ENCODE measurements around the gene PLAU.

DNA sequence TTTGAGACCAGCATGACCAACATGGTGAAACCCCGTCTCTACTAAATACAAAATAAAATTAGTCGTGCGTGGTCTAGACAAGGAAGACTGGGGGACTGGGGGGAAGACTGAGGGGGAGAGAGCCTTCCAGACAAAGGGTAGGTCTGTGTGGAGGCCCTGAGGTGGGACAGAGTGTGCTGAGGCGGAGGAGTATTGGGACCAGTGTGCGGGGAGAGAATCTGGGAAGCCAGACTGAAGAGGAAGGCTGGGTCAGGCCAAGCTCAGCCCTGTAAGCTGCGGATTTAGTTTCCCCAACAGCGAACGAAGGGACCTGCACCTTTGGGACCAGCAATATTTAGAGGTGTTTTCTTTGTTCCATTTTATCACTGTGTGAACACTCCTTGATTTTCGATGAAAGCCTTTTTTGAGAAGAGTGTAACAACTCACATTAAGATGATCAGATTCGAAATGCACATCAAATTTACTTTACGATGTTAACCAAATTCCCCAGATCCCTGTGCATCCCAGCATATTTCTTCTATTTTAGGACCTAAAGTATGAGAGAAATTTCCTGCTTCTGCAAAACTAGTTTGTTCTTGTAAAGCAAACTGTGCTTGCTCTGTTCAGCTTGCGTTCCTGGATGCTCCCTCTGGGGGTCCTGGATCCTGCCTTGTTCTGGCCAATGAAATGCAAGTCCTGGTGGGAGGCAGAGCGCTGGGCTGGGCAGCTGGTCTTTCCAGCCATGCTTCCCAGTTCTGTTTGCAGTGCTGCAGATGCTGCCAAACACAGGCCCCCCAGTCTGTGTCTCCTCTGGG lies 39.4 kb downstream of the PLAU start:
- TF ChIP-seq, protein P1, sequence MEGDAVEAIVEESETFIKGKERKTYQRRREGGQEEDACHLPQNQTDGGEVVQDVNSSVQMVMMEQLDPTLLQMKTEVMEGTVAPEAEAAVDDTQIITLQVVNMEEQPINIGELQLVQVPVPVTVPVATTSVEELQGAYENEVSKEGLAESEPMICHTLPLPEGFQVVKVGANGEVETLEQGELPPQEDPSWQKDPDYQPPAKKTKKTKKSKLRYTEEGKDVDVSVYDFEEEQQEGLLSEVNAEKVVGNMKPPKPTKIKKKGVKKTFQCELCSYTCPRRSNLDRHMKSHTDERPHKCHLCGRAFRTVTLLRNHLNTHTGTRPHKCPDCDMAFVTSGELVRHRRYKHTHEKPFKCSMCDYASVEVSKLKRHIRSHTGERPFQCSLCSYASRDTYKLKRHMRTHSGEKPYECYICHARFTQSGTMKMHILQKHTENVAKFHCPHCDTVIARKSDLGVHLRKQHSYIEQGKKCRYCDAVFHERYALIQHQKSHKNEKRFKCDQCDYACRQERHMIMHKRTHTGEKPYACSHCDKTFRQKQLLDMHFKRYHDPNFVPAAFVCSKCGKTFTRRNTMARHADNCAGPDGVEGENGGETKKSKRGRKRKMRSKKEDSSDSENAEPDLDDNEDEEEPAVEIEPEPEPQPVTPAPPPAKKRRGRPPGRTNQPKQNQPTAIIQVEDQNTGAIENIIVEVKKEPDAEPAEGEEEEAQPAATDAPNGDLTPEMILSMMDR (conservative IDR thresholded peaks at IDR 0.05; ENCODE audit: low read depth, low read length): no peak
- TF ChIP-seq CHD1 (IDR thresholded peaks at IDR 0.05; ENCODE audit: low read depth, low read length) (no peak), POLR2A (IDR thresholded peaks at IDR 0.05; ENCODE audit: low read depth, low read length) (no peak), CEBPB (IDR thresholded peaks at IDR 0.05; ENCODE audit: low read depth, low read length) (no peak), FOS (IDR thresholded peaks at IDR 0.05; ENCODE audit: low read depth, low read length) (no peak)
